HepG2 (cell line): Measurements from ENCODE around the gene PSIP1. TPM values are rescaled to one million over a fixed set of nuclear protein-coding genes. Genes with fewer than 3 reads are reported as not detected.

Experiments
- ATAC-seq: fragments of 200-7000 bp; cut with Tn5 transposase; 3 replicates; pipeline ENCODE4 v1.9.1; 2020; ENCODE audit warnings: mild to moderate bottlenecking, moderate library complexity
- BruUV-seq: library from RNA; stranded (reverse); fragments of 400-500 nt; replicated peaks from 2 replicates; lab custom pipeline; 2021; lab: Mats Ljungman, UMichigan
- CTCF ChIA-PET: fragments of 300-600 bp; formaldehyde crosslinking; extraction: SDS; loops from one replicate; lab custom pipeline; 2021; ENCODE audit warnings: low total read pairs, inconsistent platforms, low intra/inter-chr PET ratio; lab: Yijun Ruan, JAX
- POLR2A ChIA-PET: fragments of 350-600 bp; sonication (Branson Sonifier 250); formaldehyde crosslinking; loops from one replicate; lab custom pipeline; 2020; ENCODE audit warnings: antibody characterized with exemption, inconsistent platforms; lab: Yijun Ruan, JAX
- DNase-seq: peaks from one replicate; pipeline ENCODE4 v3.0.0-alpha.2; 2015; ENCODE audit warnings: low spot score
- FAIRE-seq: peaks from 3 replicates; lab custom pipeline; 2011; peaks lifted over from hg19 to GRCh38; lab: Jason Lieb, UNC
- H2AFZ ChIP-seq: one replicate; pipeline ENCODE4 v1.6.1; 2011; ENCODE audit warnings: low read length, inconsistent platforms
- H3K27ac ChIP-seq: fragments of 300-600 bp; 3 replicates; pipeline ENCODE4 v1.8.0; 2011; ENCODE audit warnings: mixed run types, mild to moderate bottlenecking, mixed read lengths, low read length, inconsistent platforms; ENCODE audit not compliant: insufficient read depth; ENCODE audit errors: extremely low read length
- H3K27me3 ChIP-seq, 2 experiments: fragments of 200-600 bp in 1 of 2; 2 replicates in 1 of 2; 3 replicates in 1 of 2; pipeline versions ENCODE4 v1.6.0 to v1.8.0; 2011; ENCODE audit warnings: low read length in 2 of 2, mild to moderate bottlenecking in 2 of 2, moderate library complexity in 2 of 2, inconsistent platforms in 1 of 2; ENCODE audit not compliant: insufficient read depth in 2 of 2, control insufficient read depth in 1 of 2
- H3K36me3 ChIP-seq, 2 experiments: fragments of 200-600 bp in 1 of 2; replicated peaks in 1 of 2; 2 replicates in 1 of 2; 3 replicates in 1 of 2; pipeline versions ENCODE4 v1.5.1 to v1.8.0; 2011; ENCODE audit warnings: low read length in 2 of 2, inconsistent platforms in 1 of 2; ENCODE audit not compliant: insufficient read depth in 2 of 2, control insufficient read depth in 1 of 2
- H3K4me1 ChIP-seq: 2 replicates; pipeline ENCODE4 v1.5.1; 2012; ENCODE audit warnings: low read length, inconsistent platforms; ENCODE audit not compliant: insufficient read depth
- H3K4me2 ChIP-seq: 2 replicates; pipeline ENCODE4 v1.6.0; 2011; ENCODE audit warnings: low read depth, low read length, inconsistent platforms
- H3K4me3 ChIP-seq, 3 experiments: fragments of 200-600 bp in 1 of 3; sonication (generic), shearing (Covaris generic) in 1 of 3; replicated peaks in 1 of 3; 2 replicates each; pipeline ENCODE4 v1.5.1; 2011 to 2016; ENCODE audit warnings: low read length in 3 of 3, inconsistent platforms in 2 of 3, low read depth in 2 of 3, mild to moderate bottlenecking in 2 of 3, control low read depth in 1 of 3, mixed read lengths in 1 of 3; ENCODE audit not compliant: insufficient read depth in 1 of 3
- H3K79me2 ChIP-seq: one replicate; pipeline ENCODE4 v1.6.1; 2011; ENCODE audit warnings: low read length, inconsistent platforms; ENCODE audit not compliant: insufficient read depth
- H3K9ac ChIP-seq: 2 replicates; pipeline ENCODE4 v1.6.0; 2011; ENCODE audit warnings: mild to moderate bottlenecking, low read depth, low read length, inconsistent platforms; ENCODE audit not compliant: insufficient read depth
- H3K9me3 ChIP-seq: 2 replicates; pipeline ENCODE4 v1.5.1; 2012; ENCODE audit warnings: mild to moderate bottlenecking, low read length
- H4K20me1 ChIP-seq: 2 replicates; pipeline ENCODE4 v1.6.0; 2011; ENCODE audit warnings: inconsistent platforms, mild to moderate bottlenecking, low read length, moderate library complexity; ENCODE audit not compliant: insufficient read depth
- KMT2A ChIP-seq: sonication (generic); formaldehyde crosslinking; IDR thresholded peaks from 2 replicates; pipeline ENCODE4 v1.4.0; 2020; ENCODE audit warnings: missing genetic modification reagents
- MED8 ChIP-seq: sonication (generic); formaldehyde crosslinking; IDR thresholded peaks from 2 replicates; pipeline ENCODE4 v1.8.1; 2023; ENCODE audit warnings: mild to moderate bottlenecking, missing genetic modification reagents; ENCODE audit not compliant: insufficient replicate concordance
- MLLT10 ChIP-seq: sonication (generic); formaldehyde crosslinking; IDR thresholded peaks from 2 replicates; pipeline ENCODE4 v1.4.0; 2020; ENCODE audit warnings: missing genetic modification reagents
- MYC ChIP-seq: sonication (generic); formaldehyde crosslinking; IDR thresholded peaks from 2 replicates; pipeline ENCODE4 v1.9.0; 2021; ENCODE audit warnings: missing genetic modification reagents, borderline replicate concordance
- MZF1 ChIP-seq: sonication (generic); formaldehyde crosslinking; IDR thresholded peaks from 2 replicates; pipeline ENCODE4 v1.8.1; 2023; ENCODE audit warnings: mild to moderate bottlenecking, missing genetic modification reagents, borderline replicate concordance
- SNRNP70 ChIP-seq: fragments of 200-400 bp; formaldehyde crosslinking; IDR thresholded peaks from 2 replicates; pipeline ENCODE4 v1.6.1; 2017; ENCODE audit warnings: mild to moderate bottlenecking, low read depth, low read length, moderate library complexity
- SPEN ChIP-seq: sonication (generic); formaldehyde crosslinking; IDR thresholded peaks from 2 replicates; pipeline ENCODE4 v1.5.1; 2020; ENCODE audit warnings: low read depth, mild to moderate bottlenecking, missing genetic modification reagents
- TBX2 ChIP-seq: sonication (generic); formaldehyde crosslinking; IDR thresholded peaks from 2 replicates; pipeline ENCODE4 v1.5.0; 2020; ENCODE audit warnings: missing genetic modification reagents, mild to moderate bottlenecking, borderline replicate concordance
- TMF1 ChIP-seq: sonication (generic); formaldehyde crosslinking; IDR thresholded peaks from 2 replicates; pipeline ENCODE4 v1.8.1; 2022; ENCODE audit warnings: low read depth, missing genetic modification reagents
- YEATS2 ChIP-seq: sonication (generic); formaldehyde crosslinking; IDR thresholded peaks from 2 replicates; pipeline ENCODE4 v1.4.0; 2020; ENCODE audit warnings: missing genetic modification reagents, borderline replicate concordance
- ZBTB21 ChIP-seq: sonication (generic); formaldehyde crosslinking; IDR thresholded peaks from 2 replicates; pipeline ENCODE4 v1.4.0; 2020; ENCODE audit warnings: missing genetic modification reagents
- ZBTB7A ChIP-seq: sonication (generic); formaldehyde crosslinking; IDR thresholded peaks from 2 replicates; pipeline ENCODE4 v1.8.0; 2022; ENCODE audit warnings: mild to moderate bottlenecking, missing genetic modification reagents
- ZNF12 ChIP-seq: sonication (generic); formaldehyde crosslinking; IDR thresholded peaks from 2 replicates; pipeline ENCODE4 v1.5.0; 2020; ENCODE audit warnings: missing genetic modification reagents
- ZNF33B ChIP-seq: sonication (generic); formaldehyde crosslinking; IDR thresholded peaks from 2 replicates; pipeline ENCODE4 v1.5.1; 2020; ENCODE audit warnings: mild to moderate bottlenecking, missing genetic modification reagents
- ZNF382 ChIP-seq: sonication (generic); formaldehyde crosslinking; IDR thresholded peaks from 2 replicates; pipeline ENCODE4 v1.5.0; 2020; ENCODE audit warnings: missing genetic modification reagents, mild to moderate bottlenecking, borderline replicate concordance
- WGBS: methylation state at CpG from one replicate; pipeline ENCODE4 v1.1.6; 2017; ENCODE audit warnings: low lambda C conversion rate; 5-methylcytosine and 5-hydroxymethylcytosine counted together
- in situ Hi-C: cut with HindIII; loops from 2 replicates; pipeline ENCODE4 v1.10.0; 2017; ENCODE audit warnings: low pct_unique_long_range_greater_than_20kb; ENCODE audit not compliant: extremely low pct_ligation_motif_present
- intact Hi-C: fragments of 100-400 bp; cut with micrococcal nuclease; formaldehyde crosslinking; loops from one replicate; pipeline ENCODE4 v1.10.0; 2022; ENCODE audit not compliant: unreplicated experiment
- polyA plus RNA-seq, 8 experiments: library from polyadenylated mRNA; depleted of rRNA in 3 of 8; stranded (reverse) in 7 of 8; unstranded in 1 of 8; fragments of >200 nt; fragmentation: Illumina TruSeq in 4 of 8; extraction: Trizol in 4 of 8; gene quantifications; 2 replicates each; pipeline versions ENCODE4 v1.2.1 to v1.2.3, GENCODE V29; 2011 to 2016; ENCODE audit warnings: low read depth in 4 of 8, missing spikeins in 1 of 8, mixed read lengths in 1 of 8; ENCODE audit not compliant: insufficient read depth in 1 of 8
- total RNA-seq, 5 experiments: library from RNA; depleted of rRNA; stranded (reverse); fragments of >200 nt; fragmentation: Illumina TruSeq; extraction: Trizol; gene quantifications; 2 replicates each; pipeline ENCODE4 v1.2.3, GENCODE V29; 2016; ENCODE audit warnings: low read depth in 1 of 5
- TF ChIP-seq, protein P1 (sequence below): sonication (generic); formaldehyde crosslinking; IDR thresholded peaks from 2 replicates; pipeline ENCODE4 v1.8.1; 2023; ENCODE audit warnings: missing genetic modification reagents, inconsistent platforms, borderline replicate concordance
- TF ChIP-seq, protein P2 (sequence below): sonication (generic); formaldehyde crosslinking; IDR thresholded peaks from 2 replicates; pipeline ENCODE4 v1.4.0; 2020; ENCODE audit warnings: missing genetic modification reagents
- TF ChIP-seq, protein P3 (sequence below): sonication (generic); formaldehyde crosslinking; IDR thresholded peaks from 2 replicates; pipeline ENCODE4 v1.8.1; 2023; ENCODE audit warnings: mild to moderate bottlenecking, missing genetic modification reagents

The PSIP1 gene
- total and polyA plus RNA-seq, 2 of the 13 experiments (the other 11 are each of a cell fraction or from before 2014, with no cell fraction given), result 12.6 to 46.4 TPM

DNA sequence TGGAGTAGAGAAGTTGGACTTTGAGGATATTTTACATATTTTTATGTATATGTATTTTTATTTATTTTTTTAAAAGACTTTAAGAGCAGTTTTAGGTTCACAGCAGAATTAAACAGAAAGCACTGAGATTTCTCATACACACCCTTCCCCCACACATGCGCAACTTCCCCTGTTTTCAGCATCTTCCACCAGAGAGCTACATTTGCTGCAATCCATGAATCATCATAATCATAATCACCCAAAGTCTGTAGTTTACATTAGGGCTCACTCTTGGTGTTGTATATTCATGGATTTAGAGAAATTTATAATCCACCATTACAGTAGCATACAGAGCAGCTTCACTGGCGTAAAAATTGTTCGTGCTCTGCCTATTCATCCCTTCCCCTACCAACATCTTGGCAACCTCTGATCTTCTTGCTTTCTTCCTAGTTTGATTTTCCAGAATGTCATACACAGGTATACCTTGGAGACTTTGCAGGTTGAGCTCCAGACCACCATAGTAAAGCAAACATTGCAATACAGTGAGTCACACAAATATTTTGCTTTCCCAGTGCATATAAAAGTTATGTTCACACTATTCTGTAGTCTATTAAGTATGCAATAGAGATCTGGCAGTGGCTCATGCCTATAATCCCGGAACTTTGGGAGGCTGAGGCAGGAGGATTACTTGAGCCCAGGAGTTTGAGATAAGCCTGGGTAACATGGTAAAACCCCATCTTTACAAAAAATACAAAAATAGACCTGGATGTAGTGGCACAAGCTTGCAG is 32.5 kb upstream of the PSIP1 start:
- 72% methylated on average over 4 of the region's 4 CpGs for WGBS
- no peak overlapping the region for H3K4me3 ChIP-seq
- in situ Hi-C loops, result no loop called here
- no TSS peak for BruUV-seq
- ATAC-seq, result no peak
- H2AFZ ChIP-seq, result no peak overlapping the region
- no peaks in the 10 kb centered on the region for H3K36me3 ChIP-seq
- no peak for DNase-seq
- no peaks in the 10 kb centered on the region for H3K79me2 ChIP-seq
- H3K27me3 ChIP-seq, result peaks cover 0 to under 1% of the 10 kb centered on the region in 2 experiments; a peak in 1 of 5 replicates
- intact Hi-C loops, result no loop called here
- H3K4me1 ChIP-seq, result no peaks in the 10 kb centered on the region
- POLR2A ChIA-PET, result interaction anchor here (1.3 kb wide), 1 partner anchor 9 kb away, joined by 3 read pairs; no protein-coding TSS in a partner anchor
- H3K4me2 ChIP-seq, result no peak overlapping the region
- no peaks in the 10 kb centered on the region for H3K9me3 ChIP-seq
- H4K20me1 ChIP-seq, result no peaks in the 10 kb centered on the region
- TF ChIP-seq TMF1 (CRISPR knock-in tag) (no peak), TBX2 (no peak), ZBTB7A (CRISPR knock-in tag) (no peak), MLLT10 (CRISPR knock-in tag) (no peak), ZNF33B (no peak), MZF1 (CRISPR knock-in tag) (no peak)
- TF ChIP-seq, all 625 proteins: peak for 0
- H3K27ac ChIP-seq, result no peak overlapping the region
- CTCF ChIA-PET, result no interaction called here
- FAIRE-seq, result no peak
- H3K9ac ChIP-seq, result no peak overlapping the region

DNA sequence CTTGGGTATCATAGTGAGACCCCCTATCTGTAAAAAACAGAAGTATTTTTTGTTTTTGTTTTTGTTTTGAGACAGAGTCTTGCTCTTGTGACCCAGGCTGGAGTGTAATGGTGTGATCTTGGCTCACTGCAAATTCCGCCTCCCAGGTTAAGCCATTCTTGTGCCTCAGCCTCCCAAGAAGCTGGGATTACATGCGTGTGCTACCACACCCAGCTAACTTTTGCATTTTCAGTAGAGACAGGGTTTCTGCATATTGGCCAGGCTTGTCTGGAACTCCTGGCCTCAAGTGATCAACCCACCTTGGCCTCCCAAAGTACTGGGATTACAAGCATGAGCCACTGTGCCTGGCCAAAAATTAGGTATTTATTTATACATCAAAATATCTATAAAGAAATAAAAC is 31.9 kb upstream of the PSIP1 start:
- H3K4me1 ChIP-seq, result no peaks in the 10 kb centered on the region
- H4K20me1 ChIP-seq, result no peaks in the 10 kb centered on the region
- no peaks in the 10 kb centered on the region for H3K27me3 ChIP-seq
- no peaks in the 10 kb centered on the region for H3K9me3 ChIP-seq
- H3K79me2 ChIP-seq, result no peaks in the 10 kb centered on the region
- no peaks in the 10 kb centered on the region for H3K36me3 ChIP-seq
- FAIRE-seq (no peak), ATAC-seq (no peak), DNase-seq (no peak)
- no peak overlapping the region for H3K4me3 ChIP-seq
- BruUV-seq, result no TSS peak
- intact Hi-C loops, result no loop called here
- in situ Hi-C loops, result no loop called here
- H2AFZ ChIP-seq, result no peak overlapping the region
- WGBS, result 28% methylated on average over 2 of the region's 2 CpGs
- no peak overlapping the region for H3K4me2 ChIP-seq
- no peak overlapping the region for H3K9ac ChIP-seq
- CTCF ChIA-PET, result no interaction called here
- POLR2A ChIA-PET, result no interaction called here
- H3K27ac ChIP-seq, result no peak overlapping the region
- no peak for TF ChIP-seq MYC (CRISPR knock-in tag)
- TF ChIP-seq ZNF382 (CRISPR knock-in tag), result no peak
- no peak for TF ChIP-seq MED8
- no peak for TF ChIP-seq KMT2A (CRISPR knock-in tag)
- no peak for TF ChIP-seq SNRNP70
- no peak for TF ChIP-seq SPEN (CRISPR knock-in tag)
- TF ChIP-seq, protein P1, sequence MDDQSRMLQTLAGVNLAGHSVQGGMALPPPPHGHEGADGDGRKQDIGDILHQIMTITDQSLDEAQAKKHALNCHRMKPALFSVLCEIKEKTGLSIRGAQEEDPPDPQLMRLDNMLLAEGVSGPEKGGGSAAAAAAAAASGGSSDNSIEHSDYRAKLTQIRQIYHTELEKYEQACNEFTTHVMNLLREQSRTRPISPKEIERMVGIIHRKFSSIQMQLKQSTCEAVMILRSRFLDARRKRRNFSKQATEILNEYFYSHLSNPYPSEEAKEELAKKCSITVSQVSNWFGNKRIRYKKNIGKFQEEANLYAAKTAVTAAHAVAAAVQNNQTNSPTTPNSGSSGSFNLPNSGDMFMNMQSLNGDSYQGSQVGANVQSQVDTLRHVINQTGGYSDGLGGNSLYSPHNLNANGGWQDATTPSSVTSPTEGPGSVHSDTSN (CRISPR knock-in tag), result no peak
- TF ChIP-seq, protein P2, sequence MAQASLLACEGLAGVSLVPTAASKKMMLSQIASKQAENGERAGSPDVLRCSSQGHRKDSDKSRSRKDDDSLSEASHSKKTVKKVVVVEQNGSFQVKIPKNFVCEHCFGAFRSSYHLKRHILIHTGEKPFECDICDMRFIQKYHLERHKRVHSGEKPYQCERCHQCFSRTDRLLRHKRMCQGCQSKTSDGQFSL (CRISPR knock-in tag), result no peak
- no peak for TF ChIP-seq ZBTB21
- TF ChIP-seq YEATS2 (CRISPR knock-in tag), result no peak
- TF ChIP-seq, protein P3, sequence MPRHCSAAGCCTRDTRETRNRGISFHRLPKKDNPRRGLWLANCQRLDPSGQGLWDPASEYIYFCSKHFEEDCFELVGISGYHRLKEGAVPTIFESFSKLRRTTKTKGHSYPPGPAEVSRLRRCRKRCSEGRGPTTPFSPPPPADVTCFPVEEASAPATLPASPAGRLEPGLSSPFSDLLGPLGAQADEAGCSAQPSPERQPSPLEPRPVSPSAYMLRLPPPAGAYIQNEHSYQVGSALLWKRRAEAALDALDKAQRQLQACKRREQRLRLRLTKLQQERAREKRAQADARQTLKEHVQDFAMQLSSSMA (CRISPR knock-in tag), result no peak
- no peak for TF ChIP-seq ZNF12 (CRISPR knock-in tag)
